WTC11 (cell line): ENCODE data around the gene RPL34. TPM values are rescaled to one million over a fixed set of nuclear protein-coding genes. Genes with fewer than 3 reads are reported as not detected.

Experiments
- ARID4B ChIP-seq: sonication (generic); formaldehyde crosslinking; IDR thresholded peaks from 2 replicates; pipeline ENCODE4 v1.8.0; 2023; ENCODE audit warnings: missing genetic modification reagents, mild to moderate bottlenecking, borderline replicate concordance
- ATF1 ChIP-seq: sonication (generic); formaldehyde crosslinking; IDR thresholded peaks from 2 replicates; pipeline ENCODE4 v1.8.1; 2023; ENCODE audit warnings: mild to moderate bottlenecking, moderate library complexity, missing genetic modification reagents
- CBFB ChIP-seq: sonication (generic); formaldehyde crosslinking; IDR thresholded peaks from 2 replicates; pipeline ENCODE4 v1.8.1; 2022; ENCODE audit warnings: mild to moderate bottlenecking, low read depth, missing genetic modification reagents
- CDX4 ChIP-seq: fragments of 250-450 bp; sonication (Bioruptor Pico); IDR thresholded peaks from 2 replicates; pipeline ENCODE4 v1.9.0; 2021; ENCODE audit warnings: moderate library complexity, mild to moderate bottlenecking, inconsistent platforms, borderline replicate concordance
- CREB1 ChIP-seq: sonication (generic); formaldehyde crosslinking; IDR thresholded peaks from 2 replicates; pipeline ENCODE4 v1.8.0; 2023; ENCODE audit warnings: mild to moderate bottlenecking, missing genetic modification reagents
- CTCF ChIP-seq: fragments of 200-600 bp; IDR thresholded peaks from 2 replicates; pipeline ENCODE4 v1.8.0; 2022; ENCODE audit warnings: antibody characterized with exemption
- EMX1 ChIP-seq: fragments of 250-450 bp; sonication (Bioruptor Pico); IDR thresholded peaks from 2 replicates; pipeline ENCODE4 v1.8.0; 2021; ENCODE audit warnings: mild to moderate bottlenecking
- FOXK1 ChIP-seq: sonication (generic); formaldehyde crosslinking; IDR thresholded peaks from 2 replicates; pipeline ENCODE4 v1.8.0; 2022; ENCODE audit warnings: mild to moderate bottlenecking, moderate library complexity, missing genetic modification reagents
- FOXP4 ChIP-seq: sonication (generic); formaldehyde crosslinking; IDR thresholded peaks from 2 replicates; pipeline ENCODE4 v1.8.0; 2022; ENCODE audit warnings: mild to moderate bottlenecking, missing genetic modification reagents
- GABPB1 ChIP-seq: sonication (generic); formaldehyde crosslinking; IDR thresholded peaks from 2 replicates; pipeline ENCODE4 v1.8.1; 2023; ENCODE audit warnings: mild to moderate bottlenecking, missing genetic modification reagents
- IRF1 ChIP-seq: sonication (generic); formaldehyde crosslinking; IDR thresholded peaks from 2 replicates; pipeline ENCODE4 v1.8.0; 2023; ENCODE audit warnings: missing genetic modification reagents
- MAX ChIP-seq: sonication (generic); formaldehyde crosslinking; IDR thresholded peaks from 2 replicates; pipeline ENCODE4 v1.8.0; 2022; ENCODE audit warnings: mild to moderate bottlenecking, missing genetic modification reagents
- NR1H2 ChIP-seq: sonication (generic); formaldehyde crosslinking; IDR thresholded peaks from 2 replicates; pipeline ENCODE4 v1.9.0; 2021; ENCODE audit warnings: mild to moderate bottlenecking, moderate library complexity, missing genetic modification reagents
- SP1 ChIP-seq: sonication (generic); formaldehyde crosslinking; conservative IDR thresholded peaks from 2 replicates; pipeline ENCODE4 v1.8.1; 2022; ENCODE audit warnings: missing genetic modification reagents
- TCF7 ChIP-seq: sonication (generic); formaldehyde crosslinking; IDR thresholded peaks from 2 replicates; pipeline ENCODE4 v1.8.0; 2022; ENCODE audit warnings: mild to moderate bottlenecking, low read depth, missing genetic modification reagents, moderate library complexity
- TP53 ChIP-seq: sonication (generic); formaldehyde crosslinking; IDR thresholded peaks from 2 replicates; pipeline ENCODE4 v1.8.1; 2023; ENCODE audit warnings: mild to moderate bottlenecking, missing genetic modification reagents
- ZMAT4 ChIP-seq: fragments of 250-450 bp; sonication (Bioruptor Pico); IDR thresholded peaks from 2 replicates; pipeline ENCODE4 v1.9.0; 2021; ENCODE audit warnings: mild to moderate bottlenecking
- ZNF138 ChIP-seq: sonication (generic); formaldehyde crosslinking; conservative IDR thresholded peaks from 2 replicates; pipeline ENCODE4 v1.8.1; 2022; ENCODE audit warnings: mild to moderate bottlenecking, moderate library complexity, missing genetic modification reagents
- ZNF219 ChIP-seq: sonication (generic); formaldehyde crosslinking; IDR thresholded peaks from 2 replicates; pipeline ENCODE4 v1.8.0; 2023; ENCODE audit warnings: missing genetic modification reagents, mild to moderate bottlenecking, borderline replicate concordance
- ZNF281 ChIP-seq: sonication (generic); formaldehyde crosslinking; IDR thresholded peaks from 2 replicates; pipeline ENCODE4 v1.8.0; 2023; ENCODE audit warnings: mild to moderate bottlenecking, missing genetic modification reagents
- ZNF416 ChIP-seq: fragments of 250-450 bp; sonication (Bioruptor Pico); IDR thresholded peaks from 2 replicates; pipeline ENCODE4 v1.9.0; 2021; ENCODE audit warnings: mild to moderate bottlenecking, inconsistent platforms
- ZNF423 ChIP-seq: fragments of 250-450 bp; sonication (Bioruptor Pico); IDR thresholded peaks from 2 replicates; pipeline ENCODE4 v2.1.2; 2022; ENCODE audit warnings: mild to moderate bottlenecking, moderate library complexity
- ZNF425 ChIP-seq: fragments of 250-450 bp; sonication (Bioruptor Pico); conservative IDR thresholded peaks from 2 replicates; pipeline ENCODE4 v1.9.0; 2021; ENCODE audit warnings: mild to moderate bottlenecking
- ZNF671 ChIP-seq: fragments of 250-450 bp; sonication (Bioruptor Pico); IDR thresholded peaks from 2 replicates; pipeline ENCODE4 v1.8.0; 2021; ENCODE audit warnings: mild to moderate bottlenecking
- total RNA-seq: library from RNA; stranded (reverse); gene quantifications from 3 replicates; pipeline ENCODE4 v1.2.3, GENCODE V29; 2021

Gene RPL34
- total RNA-seq, 1 experiment from 2014 or later, result 1,253 TPM

GRCh38 chr4:108620101-108620932, at the start of gene RPL34 (continued):
- TF ChIP-seq CTCF (no peak), NR1H2 (CRISPR knock-in tag) (no peak), ATF1 (CRISPR knock-in tag) (no peak), CBFB (CRISPR knock-in tag) (no peak), ZMAT4 (CRISPR knock-in tag) (no peak), IRF1 (CRISPR knock-in tag) (no peak), ZNF416 (CRISPR knock-in tag) (no peak), FOXK1 (CRISPR knock-in tag) (no peak), FOXP4 (no peak), MAX (CRISPR knock-in tag) (peak; percentile 77), ZNF423 (no peak), CREB1 (CRISPR knock-in tag) (0 out of 2 replicates have a peak, but pooled peaks have one; percentile 15), ZNF219 (CRISPR knock-in tag) (no peak), ZNF281 (CRISPR knock-in tag) (no peak), CDX4 (CRISPR knock-in tag) (no peak), TP53 (CRISPR knock-in tag) (no peak), ARID4B (CRISPR knock-in tag) (no peak), ZNF138 (CRISPR knock-in tag) (no peak), GABPB1 (CRISPR knock-in tag) (peak; percentile 96), EMX1 (no peak), ZNF425 (no peak), SP1 (CRISPR knock-in tag) (peak; percentile 69), TCF7 (CRISPR knock-in tag) (no peak), ZNF671 (CRISPR knock-in tag) (peak; percentile 12; the same call in 1 of the 2 replicates)
